Upper lobe of left lung (tissue), 6 donors: Measurements from ENCODE around the gene USP34. TPM values are rescaled to one million over a fixed set of nuclear protein-coding genes. Genes with fewer than 3 reads are reported as not detected.
"Not testable (repeated sequence)": the region's sequence is repeated elsewhere in the genome, so short reads cannot be mapped to it uniquely, and the experiment has no call there.

Experiments
- ATAC-seq, 2 donors: fragments of 200-7000 bp; cut with Tn5 transposase; one replicate each; pipeline ENCODE4 v1.9.1; 2022; ENCODE audit warnings: mild to moderate bottlenecking in 2 of 2, moderate library complexity in 2 of 2; ENCODE audit not compliant: low FRiP score in 2 of 2
- DNase-seq, 2 donors: peaks; one replicate each; pipeline ENCODE4 v3.0.0-alpha.2; 2019 to 2020
- H3K27ac ChIP-seq, 4 donors: fragments of 200-600 bp; sonication (generic); one replicate each; pipeline ENCODE4 v1.5.1; 2016 to 2019
- H3K27me3 ChIP-seq, 4 donors: fragments of 200-600 bp; sonication (generic); one replicate each; pipeline ENCODE4 v1.5.1; 2017 to 2019
- H3K36me3 ChIP-seq, 4 donors: fragments of 200-600 bp; sonication (generic); one replicate each; pipeline ENCODE4 v1.5.1; 2016 to 2019
- H3K4me1 ChIP-seq, 4 donors: fragments of 200-600 bp; sonication (generic); one replicate each; pipeline ENCODE4 v1.5.1; 2018 to 2019
- H3K4me3 ChIP-seq, 4 donors: fragments of 200-600 bp; sonication (generic); one replicate each; pipeline ENCODE4 v1.5.1; 2017 to 2019; ENCODE audit warnings: mild to moderate bottlenecking in 2 of 4, moderate library complexity in 1 of 4
- H3K9me3 ChIP-seq, 4 donors: fragments of 200-600 bp; sonication (generic); one replicate each; pipeline ENCODE4 v1.5.1; 2018 to 2019
- CTCF ChIP-seq, 6 experiments: fragments of 450-650 bp in 4 of 6; fragments of 200-600 bp in 2 of 6; sonication (generic) in 2 of 6; IDR thresholded peaks; one replicate each; pipeline ENCODE4 v1.5.1; 2016 to 2019; ENCODE audit warnings: antibody characterized with exemption in 6 of 6
- EP300 ChIP-seq, 4 donors: sonication (generic); formaldehyde crosslinking; IDR thresholded peaks; one replicate each; pipeline ENCODE4 v1.5.1; 2017; ENCODE audit warnings: antibody characterized with exemption in 4 of 4, control low read depth in 2 of 4
- POLR2A ChIP-seq, 4 donors: fragments of 450-650 bp; IDR thresholded peaks; one replicate each; pipeline ENCODE4 v1.5.1; 2016 to 2017; ENCODE audit warnings: antibody characterized with exemption in 4 of 4, mild to moderate bottlenecking in 2 of 4
- POLR2AphosphoS5 ChIP-seq, 2 donors: sonication (generic); formaldehyde crosslinking; IDR thresholded peaks; one replicate each; pipeline ENCODE4 v1.5.1; 2017; ENCODE audit warnings: antibody characterized with exemption in 2 of 2
- WGBS, 2 donors: methylation state at CpG; one replicate each; pipeline ENCODE4 v1.1.5; 2017 to 2018; 5-methylcytosine and 5-hydroxymethylcytosine counted together
- total RNA-seq, 6 donors: library from RNA; depleted of rRNA in 4 of 6; stranded (reverse); fragments of >200 nt in 4 of 6; gene quantifications; one replicate each; pipeline versions ENCODE4 v1.1.0 to v1.2.1, GENCODE V29; 2016 to 2021
- donor health status: DM: no; HTN: no; CAD: no; lungs with moderate emphysema.
- donor health status: DM: no; HTN: yes; CAD: no; lungs with severe emphysema.

Gene USP34
- total RNA-seq, 6 donors from 2014 or later: 73.8 to 223 (median 114) TPM

DNA sequence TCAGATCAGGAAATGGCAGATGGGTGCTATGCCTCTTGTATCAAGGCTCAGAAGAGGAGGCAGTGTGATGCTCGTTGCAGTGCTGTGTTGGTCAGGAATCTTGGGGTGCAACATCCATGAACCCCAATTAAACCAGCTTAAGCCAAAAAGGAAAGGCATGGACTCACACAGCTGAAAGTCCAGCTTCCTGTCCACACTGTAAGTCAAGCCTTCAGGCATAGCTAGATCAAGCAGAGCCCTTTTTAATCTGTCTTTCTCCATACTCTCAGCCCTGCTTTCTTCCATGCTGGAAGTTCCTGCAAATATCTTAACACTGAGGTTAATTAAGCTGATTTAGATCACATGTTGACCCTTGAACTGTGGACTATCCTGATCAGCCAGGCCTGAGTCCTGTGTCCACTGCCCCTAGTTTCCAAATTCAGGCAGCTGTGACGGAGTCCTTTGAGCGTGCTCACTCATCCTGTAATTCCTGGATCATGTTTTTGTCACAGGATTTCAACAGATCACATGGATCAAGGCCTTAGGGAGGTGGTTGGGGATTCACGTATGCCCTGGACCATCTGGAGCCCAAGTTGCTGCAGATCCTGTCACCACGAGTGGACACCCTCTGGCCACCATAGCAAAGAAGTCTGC, 313.4 kb downstream of the USP34 start:
- peaks cover 0 to 3% (median 0%) of the 10 kb centered on the region in 4 donors for H3K9me3 ChIP-seq
- TF ChIP-seq POLR2A (IDR thresholded peaks at IDR 0.05): no peak
- no peak for TF ChIP-seq CTCF (IDR thresholded peaks at IDR 0.05)
- TF ChIP-seq EP300 (IDR thresholded peaks at IDR 0.05): no peak
- TF ChIP-seq POLR2AphosphoS5 (IDR thresholded peaks at IDR 0.05): no peak
- no peaks in the 10 kb centered on the region for H3K27me3 ChIP-seq
- WGBS, 2 donors: 78 to 79% methylated on average over 5 of the region's 5 CpGs
- H3K27ac ChIP-seq: no peak overlapping the region
- H3K36me3 ChIP-seq: peaks cover 0 to 6% (median 2%) of the 10 kb centered on the region in 4 donors
- no peak for DNase-seq
- H3K4me3 ChIP-seq: no peak overlapping the region
- no peak for ATAC-seq
- no peaks in the 10 kb centered on the region for H3K4me1 ChIP-seq

GRCh38 chr2:61151436-61151835, 319.5 kb downstream of the USP34 start:
- H3K27me3 ChIP-seq: no peaks in the 10 kb centered on the region
- no peak for ATAC-seq
- H3K36me3 ChIP-seq: peaks cover 5 to 23% (median 8%) of the 10 kb centered on the region in 4 donors
- no peak for TF ChIP-seq POLR2AphosphoS5 (IDR thresholded peaks at IDR 0.05)
- TF ChIP-seq CTCF (IDR thresholded peaks at IDR 0.05): no peak
- TF ChIP-seq POLR2A (IDR thresholded peaks at IDR 0.05): no peak
- no peak for TF ChIP-seq EP300 (IDR thresholded peaks at IDR 0.05)
- no peak overlapping the region for H3K4me3 ChIP-seq
- no peak for DNase-seq
- H3K9me3 ChIP-seq: no peaks in the 10 kb centered on the region
- no peaks in the 10 kb centered on the region for H3K4me1 ChIP-seq
- no peak overlapping the region for H3K27ac ChIP-seq
- WGBS, 2 donors: 90 to 95% methylated on average over 1 of the region's 1 CpG

- peaks cover 5 to 23% (median 8%) of the 10 kb centered on the region in 4 donors for H3K36me3 ChIP-seq
- WGBS, 2 donors: 89 to 93% methylated on average over 6 of the region's 6 CpGs
- no peaks in the 10 kb centered on the region for H3K9me3 ChIP-seq
- H3K27ac ChIP-seq: no peak overlapping the region
- H3K4me1 ChIP-seq: peaks cover 6 to 13% (median 9%) of the 10 kb centered on the region in 4 donors
- TF ChIP-seq POLR2A (IDR thresholded peaks at IDR 0.05): no peak
- TF ChIP-seq CTCF (IDR thresholded peaks at IDR 0.05): no peak
- no peak for TF ChIP-seq EP300 (IDR thresholded peaks at IDR 0.05)
- no peak for DNase-seq
- H3K27me3 ChIP-seq: no peaks in the 10 kb centered on the region
- H3K4me3 ChIP-seq: no peak overlapping the region
- no peak for ATAC-seq
Observed at GRCh38 chr2:61149074-61149473, 321.8 kb downstream of the USP34 start.

- H3K27me3 ChIP-seq, ATAC-seq: not testable (repeated sequence)
- WGBS, 2 donors: 98 to 99% methylated on average over 5 of the region's 5 CpGs
Observed at GRCh38 chr2:61148091-61148490, 322.8 kb downstream of the USP34 start.

DNA sequence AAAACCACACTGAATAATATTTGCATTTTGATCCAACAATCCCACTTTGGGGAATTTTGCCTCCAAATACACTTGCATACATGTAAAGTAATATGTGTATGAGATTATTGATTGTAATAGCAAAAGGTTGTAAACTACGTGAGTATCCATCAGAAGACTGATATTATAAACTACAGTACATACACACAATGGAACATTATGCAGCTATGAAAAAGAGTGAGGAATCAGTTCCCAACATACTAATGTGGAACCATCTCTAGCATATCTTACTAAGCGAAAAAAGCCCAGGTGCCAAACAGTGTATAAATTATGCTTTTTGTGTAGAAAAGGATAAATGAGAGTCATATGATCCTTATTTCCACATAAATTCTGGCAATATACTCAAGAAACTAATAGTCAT, 324.9 kb downstream of the USP34 start:
- Histone ChIP-seq H3K4me3 (peak overlapping the region in 2 of 4 donors; percentile 56 to 65), H3K27ac (no peak overlapping the region), H3K4me1 (peaks cover 7 to 16% (median 9%) of the 10 kb centered on the region in 4 donors), H3K9me3 (no peaks in the 10 kb centered on the region), H3K27me3 (no peaks in the 10 kb centered on the region), H3K36me3 (peaks cover 4 to 23% (median 5%) of the 10 kb centered on the region in 4 donors)
- ATAC-seq: no peak
- 94 to 99% methylated on average over 2 of the region's 2 CpGs for WGBS, 2 donors
- DNase-seq: no peak
- TF ChIP-seq POLR2AphosphoS5 (IDR thresholded peaks at IDR 0.05) (no peak), POLR2A (IDR thresholded peaks at IDR 0.05) (no peak), CTCF (IDR thresholded peaks at IDR 0.05) (no peak), EP300 (IDR thresholded peaks at IDR 0.05) (no peak)

More at GRCh38 chr2:61148091-61148490, 322.8 kb downstream of the USP34 start:
- not testable (repeated sequence) for H3K9me3 ChIP-seq, DNase-seq, H3K27ac ChIP-seq, H3K4me3 ChIP-seq
- peaks cover 5 to 23% (median 8%) of the 10 kb centered on the region in 4 donors for H3K36me3 ChIP-seq
- peaks cover 7 to 16% (median 9%) of the 10 kb centered on the region in 4 donors for H3K4me1 ChIP-seq
